SK-N-MC (cell line): ENCODE results near the gene SPAG6.

ENCODE experiments used
- EZH2 ChIP-seq: fragments of 200-600 bp; sonication (generic); IDR thresholded peaks from one replicate; pipeline ENCODE4 v1.6.1; 2017; ENCODE audit warnings: antibody characterized with exemption
- FOXP2 ChIP-seq: optimal IDR thresholded peaks from 2 replicates; pipeline ENCODE3; 2011; ENCODE audit warnings: mild to moderate bottlenecking, moderate library complexity; ENCODE audit not compliant: insufficient read depth; ENCODE audit errors: extremely low read length, control extremely low read depth
- POLR2AphosphoS5 ChIP-seq: IDR thresholded peaks from 2 replicates; pipeline ENCODE4 v1.6.1; 2012; ENCODE audit warnings: mild to moderate bottlenecking, low read depth, low read length, borderline replicate concordance

DNA sequence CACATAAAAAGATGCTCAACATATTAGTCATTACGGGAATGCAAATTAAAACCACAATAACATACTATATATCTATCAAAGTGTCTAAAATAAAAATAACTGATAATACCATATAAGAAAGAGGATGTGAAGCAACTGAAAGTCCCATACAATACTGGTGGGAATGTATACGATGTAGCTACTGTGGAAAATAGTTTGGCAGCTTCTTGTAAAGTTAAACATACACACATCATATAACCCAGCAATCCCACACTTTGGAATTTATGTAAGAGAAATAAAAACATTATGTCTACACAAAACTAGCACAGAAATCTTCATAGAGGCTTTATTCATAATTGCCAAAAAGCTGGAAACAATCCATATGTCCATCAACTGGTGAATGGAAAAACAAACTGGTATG is 39.6 kb upstream of the SPAG6 start:
- no peak for TF ChIP-seq EZH2
- no peak for TF ChIP-seq POLR2AphosphoS5
- TF ChIP-seq FOXP2 = no peak
